HG02938 (cell line): ENCODE data around the gene RASL12.

Source experiments
- ATAC-seq: cut with Tn5 transposase; IDR thresholded peaks from one replicate; pipeline ENCODE4 v1.9.1; 2021; ENCODE audit warnings: mild to moderate bottlenecking, moderate library complexity; ENCODE audit not compliant: unreplicated experiment

RASL12 gene

DNA sequence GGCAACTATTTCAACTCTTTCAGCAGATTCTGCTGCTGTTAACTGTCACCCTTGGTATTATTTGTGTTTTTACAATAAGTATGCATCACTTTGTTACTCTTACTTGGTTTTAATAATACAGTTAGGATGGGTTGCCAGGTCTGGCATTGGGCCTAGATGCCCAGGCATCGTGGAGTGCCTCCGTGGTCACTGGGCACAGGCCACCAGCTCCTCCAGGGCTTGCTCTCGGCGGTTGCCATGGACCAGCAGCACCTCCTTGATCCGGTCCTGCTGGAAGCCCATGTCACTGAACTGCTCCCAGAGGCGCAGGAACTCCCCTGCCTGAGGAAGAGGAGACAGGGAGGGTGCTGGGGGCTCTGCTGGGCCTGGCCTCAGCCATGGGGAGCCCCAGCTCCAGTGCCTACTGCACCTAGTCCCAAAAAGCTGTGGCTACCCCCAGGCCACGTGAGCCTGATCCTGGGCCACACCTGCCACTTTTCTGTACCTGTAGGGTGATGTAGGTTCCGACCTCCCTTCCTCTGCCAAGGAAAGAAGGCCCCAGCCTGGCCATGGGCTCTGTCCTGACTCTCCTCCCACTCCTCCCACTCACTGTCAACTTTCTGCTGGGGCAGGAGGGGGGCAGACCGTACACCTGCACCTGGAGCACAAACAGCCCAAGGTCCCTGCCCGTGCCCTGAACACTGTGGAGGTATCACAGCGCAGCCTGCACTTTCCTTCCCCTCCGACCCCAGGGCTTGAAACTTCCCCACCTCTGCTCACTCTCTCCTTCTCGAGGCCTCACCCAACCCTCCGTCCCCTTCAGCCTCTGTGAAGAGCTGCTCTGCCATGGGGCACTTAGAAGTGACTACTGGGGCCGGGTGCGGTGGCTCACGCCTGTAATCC is 25.4 kb upstream of the RASL12 start:
- no peak for ATAC-seq

GRCh38 chr15:65091946-65092770 is 24.4 kb upstream of the RASL12 start:
- no peak for ATAC-seq

DNA sequence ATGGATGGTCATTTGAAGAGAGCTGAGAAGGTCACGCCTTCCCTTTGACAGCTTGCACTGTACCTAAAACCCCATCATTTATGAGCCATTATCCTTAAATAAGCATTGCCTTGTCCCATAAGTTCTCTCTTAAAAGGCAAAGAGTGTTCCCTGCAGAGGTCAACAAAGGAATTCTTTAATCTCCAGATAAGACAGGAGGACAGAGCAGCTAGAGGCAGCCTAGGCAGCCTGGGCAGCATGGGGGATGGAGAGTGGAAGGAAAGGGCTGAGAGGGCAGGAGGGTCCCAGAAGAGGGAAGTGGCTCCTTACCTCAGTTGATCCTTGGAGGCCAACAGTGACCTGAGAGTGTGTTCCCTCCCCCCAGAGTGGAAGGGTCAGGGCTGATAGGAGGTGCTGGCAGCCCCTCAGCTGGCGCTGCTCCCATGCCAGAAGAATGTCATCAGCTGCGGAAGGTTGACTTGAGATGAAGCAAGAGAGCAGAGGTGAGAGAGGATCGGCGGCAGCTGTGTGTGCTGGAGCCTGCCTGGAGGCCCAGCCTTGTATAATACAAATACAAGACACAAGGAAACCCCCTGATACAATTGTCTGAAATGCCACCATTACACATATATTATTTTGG is 21.5 kb upstream of the RASL12 start:
- no peak for ATAC-seq

GRCh38 chr15:65088643-65089021 is 20.8 kb upstream of the RASL12 start:
- no peak for ATAC-seq

DNA sequence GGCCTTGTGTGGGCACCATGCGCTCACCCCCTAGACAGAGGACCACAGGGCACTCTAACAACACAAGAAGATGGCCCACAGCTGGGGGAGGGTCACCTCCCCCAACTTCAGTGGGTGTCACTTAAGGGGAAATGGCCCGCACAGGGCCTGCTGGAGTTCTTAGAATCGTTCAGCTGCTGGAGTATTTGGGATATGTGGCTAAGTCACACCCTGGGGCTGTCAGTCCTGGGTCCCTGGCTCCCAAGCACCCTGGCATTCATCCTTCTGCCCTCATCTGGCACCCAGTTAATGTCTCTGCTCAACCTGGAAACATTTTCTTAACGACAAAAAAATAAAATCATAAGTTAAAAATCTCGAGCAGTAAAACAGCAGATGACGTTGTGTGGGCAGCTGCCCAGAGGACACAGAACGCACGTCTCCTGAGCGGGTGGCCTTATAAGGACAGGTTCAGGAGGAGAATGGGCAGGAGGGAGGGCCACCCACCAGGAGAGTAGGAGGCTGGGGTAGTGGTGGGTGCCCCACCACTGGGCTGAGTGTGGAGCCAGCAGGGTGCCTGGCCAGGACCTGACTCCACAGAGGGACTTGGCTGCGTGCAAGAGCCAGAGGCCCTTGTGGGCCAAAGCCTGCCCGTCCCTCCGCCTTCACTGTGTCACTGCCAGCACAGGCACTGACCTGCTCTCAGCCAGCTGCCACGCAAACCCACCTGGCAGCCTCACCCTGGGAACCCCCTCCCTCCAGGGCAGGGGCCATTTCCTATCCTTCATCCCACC is 20.3 kb upstream of the RASL12 start:
- ATAC-seq = no peak

DNA sequence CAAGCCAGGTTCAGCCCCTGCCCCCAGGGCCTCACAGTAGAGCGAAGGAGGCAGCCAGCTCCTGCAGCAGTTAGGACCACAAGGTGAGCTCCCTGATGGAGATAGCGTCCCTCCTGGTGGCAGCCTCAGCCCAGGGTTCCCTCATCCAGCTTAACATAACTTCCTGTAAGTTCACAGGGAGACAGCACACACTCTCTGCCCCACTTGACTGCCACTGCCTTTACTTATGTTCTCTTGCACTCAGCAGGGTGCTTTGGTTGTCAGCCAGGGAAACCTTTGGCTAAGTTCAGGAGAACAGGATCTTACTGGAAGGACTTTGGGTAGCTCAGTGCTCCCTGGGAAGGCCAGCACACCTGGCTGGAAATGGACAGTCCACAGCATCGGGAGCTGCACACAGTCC is 19.6 kb upstream of the RASL12 start:
- no peak for ATAC-seq

DNA sequence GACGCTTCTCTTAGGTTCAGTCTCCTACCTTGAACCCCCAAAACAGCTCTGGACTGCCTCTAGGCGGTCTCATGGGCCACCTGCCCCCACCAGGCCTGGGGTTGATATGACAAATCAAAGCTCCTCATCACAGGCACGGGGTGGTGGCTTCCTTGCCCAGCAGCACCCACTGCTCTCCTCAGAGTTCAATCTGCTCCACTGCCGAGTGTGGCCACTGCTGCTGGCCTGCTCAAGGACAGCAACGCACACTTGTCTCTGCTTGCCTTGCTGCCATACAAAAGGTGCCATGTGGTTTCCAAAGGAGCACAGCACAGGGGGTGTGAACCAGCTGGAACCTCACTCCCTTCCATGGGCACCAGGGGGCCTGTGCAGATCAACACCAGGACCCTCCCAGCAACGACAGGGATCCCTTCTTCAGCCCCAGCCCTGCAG is 18.9 kb upstream of the RASL12 start:
- ATAC-seq = no peak

DNA sequence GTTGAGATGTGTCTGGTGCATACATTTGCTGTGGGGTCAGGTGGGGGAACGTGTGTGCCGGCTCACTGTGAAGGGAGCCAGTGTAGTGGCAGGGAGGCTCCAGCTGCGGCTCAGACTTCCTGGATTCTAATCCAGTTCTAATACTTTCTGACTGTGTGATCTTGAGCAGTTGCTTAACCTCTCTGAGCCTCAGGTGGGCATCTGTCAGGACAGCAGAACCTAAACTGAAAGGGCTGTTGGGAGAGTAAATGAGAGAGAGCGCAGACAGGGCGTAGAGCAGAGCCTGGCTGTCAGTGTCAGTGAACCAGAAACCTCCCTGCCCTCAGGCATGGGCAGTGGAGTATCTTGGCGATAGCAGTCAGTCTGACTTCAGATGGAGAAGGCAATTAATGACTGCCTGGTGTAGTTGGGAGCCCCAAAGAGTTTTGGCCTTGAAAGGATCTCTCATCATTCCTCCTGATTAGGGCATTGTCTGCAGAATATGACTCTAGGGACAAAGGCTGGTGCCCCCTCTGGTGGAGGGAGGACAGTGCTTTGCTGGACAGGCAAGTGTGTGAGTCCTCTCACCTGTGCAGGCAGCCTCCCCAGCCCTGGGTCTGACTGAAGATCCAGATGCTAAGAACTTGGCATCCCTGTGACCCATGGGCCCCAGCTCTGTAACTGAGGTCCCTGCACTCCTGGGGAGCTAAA is 18.3 kb upstream of the RASL12 start:
- no peak for ATAC-seq

DNA sequence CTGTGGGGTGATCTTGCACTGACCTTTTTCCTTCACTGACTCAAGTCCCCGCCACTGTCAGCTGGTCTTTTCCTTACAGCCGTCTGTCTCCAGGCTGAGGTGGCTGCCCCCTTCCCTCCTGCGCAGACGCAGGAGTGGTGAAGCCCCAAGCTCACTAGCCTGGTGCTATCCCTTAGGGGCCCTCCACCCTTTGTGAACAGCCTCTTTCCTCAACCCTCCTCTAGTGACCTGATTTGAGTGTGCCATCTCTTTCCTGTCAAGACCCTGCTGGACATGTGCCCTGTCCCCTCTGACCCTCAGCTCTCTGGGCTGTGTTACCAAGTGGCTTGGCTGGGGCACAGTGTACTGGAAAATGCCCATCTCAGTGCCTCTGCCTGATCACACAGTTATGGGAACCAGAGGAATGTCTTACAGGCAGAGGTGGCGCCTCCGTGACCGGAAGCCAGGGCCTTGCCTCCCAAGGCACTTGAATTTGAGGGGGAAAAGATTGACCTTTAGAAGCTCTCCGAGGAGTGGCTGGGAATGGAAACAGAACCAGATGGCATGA is 17.5 kb upstream of the RASL12 start:
- no peak for ATAC-seq

GRCh38 chr15:65084500-65085206 is 16.9 kb upstream of the RASL12 start:
- no peak for ATAC-seq

DNA sequence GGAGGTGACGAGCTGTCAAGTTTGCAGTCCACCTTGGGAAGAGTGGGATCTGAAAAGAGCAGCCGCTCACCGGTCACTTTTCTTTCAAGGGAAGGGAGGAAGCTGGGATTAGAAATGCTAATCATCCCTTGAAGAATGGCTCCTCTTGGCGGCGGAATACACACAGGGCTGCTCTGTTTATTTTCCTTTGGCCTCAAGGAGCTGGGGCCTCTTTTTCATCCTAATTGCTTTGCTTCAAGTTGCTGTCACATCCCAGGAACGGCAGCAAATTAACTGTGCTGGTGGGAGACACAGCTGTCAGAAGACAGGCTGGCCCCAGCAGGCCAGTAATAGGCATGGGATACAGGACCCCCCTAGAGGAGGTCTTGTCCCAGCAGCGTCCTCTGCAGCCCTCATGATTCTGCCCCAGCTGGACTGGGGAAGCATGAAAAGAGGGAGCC is 15.5 kb upstream of the RASL12 start:
- ATAC-seq = no peak

- no peak for ATAC-seq
Observed at GRCh38 chr15:65082303-65082953, 14.6 kb upstream of the RASL12 start.

GRCh38 chr15:65081758-65082157 is 14.0 kb upstream of the RASL12 start:
- no peak for ATAC-seq

DNA sequence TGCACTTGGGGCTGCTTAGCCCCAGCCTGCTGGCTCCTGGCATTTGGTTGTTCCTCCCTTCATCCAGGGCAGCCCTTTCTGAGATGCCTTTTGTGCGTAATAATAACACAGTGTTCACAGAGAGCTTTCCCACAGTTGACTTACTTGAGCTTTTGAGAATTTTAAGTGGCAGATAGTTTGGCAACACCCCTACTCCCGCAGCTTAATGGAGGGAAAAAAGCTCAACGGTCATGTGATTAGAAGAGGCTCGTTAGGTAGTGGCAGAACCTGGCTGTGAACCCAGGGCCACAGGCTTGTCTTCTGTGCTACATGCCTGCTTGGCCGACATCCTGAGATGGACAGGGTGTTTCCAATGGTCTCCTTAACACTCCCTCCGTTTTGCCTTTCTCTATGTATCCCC is 13.5 kb upstream of the RASL12 start:
- ATAC-seq = no peak

GRCh38 chr15:65079580-65079979 is 11.8 kb upstream of the RASL12 start:
- ATAC-seq = no peak

- no peak for ATAC-seq
Observed at GRCh38 chr15:65077981-65078352, 10.2 kb upstream of the RASL12 start.

DNA sequence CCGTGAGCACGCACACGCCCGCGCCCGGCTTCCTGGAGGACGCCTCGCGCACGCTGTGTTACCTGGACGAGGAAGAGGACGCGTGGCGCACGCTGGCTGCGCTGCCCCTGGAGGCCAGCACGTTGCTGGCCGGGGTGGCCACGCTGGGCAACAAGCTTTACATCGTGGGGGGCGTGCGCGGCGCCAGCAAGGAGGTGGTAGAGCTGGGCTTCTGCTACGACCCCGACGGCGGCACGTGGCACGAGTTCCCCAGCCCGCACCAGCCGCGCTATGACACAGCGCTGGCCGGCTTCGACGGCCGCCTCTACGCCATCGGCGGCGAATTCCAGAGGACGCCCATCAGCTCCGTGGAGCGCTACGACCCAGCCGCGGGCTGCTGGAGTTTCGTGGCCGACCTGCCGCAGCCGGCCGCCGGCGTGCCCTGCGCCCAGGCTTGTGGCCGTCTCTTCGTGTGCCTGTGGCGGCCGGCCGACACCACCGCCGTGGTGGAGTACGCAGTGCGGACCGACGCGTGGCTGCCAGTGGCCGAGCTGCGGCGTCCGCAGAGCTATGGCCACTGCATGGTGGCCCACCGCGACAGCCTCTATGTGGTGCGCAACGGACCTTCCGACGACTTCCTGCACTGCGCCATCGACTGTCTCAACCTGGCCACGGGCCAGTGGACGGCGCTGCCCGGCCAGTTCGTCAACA is 9.6 kb upstream of the RASL12 start:
- no peak for ATAC-seq
